ENCODE data around the gene PRAF2.

PRAF2 gene

GRCh38 chrX:49071877-49072711 is 1.7 kb downstream of the PRAF2 start:
- DNase-seq, result peak; percentile 15

GRCh38 chrX:49070988-49071387 is 2.8 kb downstream of the PRAF2 start:
- DNase-seq, result no peak

- DNase-seq, result no peak
Observed at GRCh38 chrX:49069038-49069437, 4.8 kb downstream of the PRAF2 start.

- no peak for DNase-seq
Observed at GRCh38 chrX:49067285-49068120, 6.3 kb downstream of the PRAF2 start.

GRCh38 chrX:49066690-49067089 is 7.1 kb downstream of the PRAF2 start:
- no peak for DNase-seq

GRCh38 chrX:49066278-49066677 is 7.5 kb downstream of the PRAF2 start:
- no peak for DNase-seq

- DNase-seq, result no peak
Observed at GRCh38 chrX:49064735-49065134, 9.1 kb downstream of the PRAF2 start.

GRCh38 chrX:49064303-49064702 is 9.5 kb downstream of the PRAF2 start:
- no peak for DNase-seq

GRCh38 chrX:49063715-49064114 is 10.1 kb downstream of the PRAF2 start:
- no peak for DNase-seq

DNA sequence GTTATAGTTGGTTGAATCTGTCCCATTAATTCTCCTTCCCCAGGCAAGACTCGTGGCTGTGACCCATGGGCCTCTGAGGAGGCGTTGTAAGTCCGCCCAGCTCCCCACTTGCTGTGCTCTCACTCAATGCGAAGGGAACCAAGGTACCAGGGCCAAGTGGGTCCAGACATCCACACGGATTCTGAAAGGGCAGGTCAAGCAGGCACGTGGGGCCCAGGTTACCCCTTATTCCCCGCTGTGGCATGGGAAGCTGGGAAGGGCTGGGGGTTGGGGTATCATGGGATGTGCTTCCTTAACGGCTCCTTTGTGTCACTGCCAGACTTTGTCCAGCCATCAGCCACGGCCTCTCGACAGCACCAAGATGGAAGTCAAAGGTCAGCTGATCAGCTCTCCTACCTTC is 11.9 kb downstream of the PRAF2 start:
- no peak for DNase-seq

- no peak for DNase-seq
Observed at GRCh38 chrX:49061490-49061889, 12.3 kb downstream of the PRAF2 start.

DNA sequence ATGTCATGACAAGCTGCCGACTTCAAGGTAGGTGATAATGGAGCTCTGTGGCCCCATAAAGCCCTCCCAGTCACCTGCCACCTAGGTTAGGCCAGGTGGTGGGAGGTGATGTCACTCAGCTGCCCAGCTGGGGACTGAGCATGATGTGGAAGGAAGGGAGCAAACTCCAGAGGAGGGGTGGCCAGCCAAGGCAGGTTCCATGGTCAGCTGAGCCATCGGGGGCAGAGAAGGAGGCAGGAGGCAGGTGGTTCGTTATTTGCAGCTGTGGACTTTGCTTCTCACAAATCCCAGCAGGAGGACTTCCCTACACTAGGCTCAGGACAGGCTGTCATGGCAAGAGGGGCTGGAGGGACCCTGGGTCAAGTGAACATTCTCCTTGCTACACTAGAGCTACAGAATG is 12.9 kb downstream of the PRAF2 start:
- no peak for DNase-seq

- no peak for DNase-seq
Observed at GRCh38 chrX:49059681-49060085, 14.1 kb downstream of the PRAF2 start.

GRCh38 chrX:49059201-49059600 is 14.6 kb downstream of the PRAF2 start:
- no peak for DNase-seq

- DNase-seq, result no peak
Observed at GRCh38 chrX:49058794-49059193, 15.0 kb downstream of the PRAF2 start, which contains the start of gene CCDC120. Gene CCDC120, plus strand, starts transcription at chrX:49058999. Its CDS starts 3,043 bp downstream, at chrX:49062042.

- no peak for DNase-seq
Observed at GRCh38 chrX:49054073-49054762, 19.6 kb downstream of the PRAF2 start.

GRCh38 chrX:49053223-49054072 is 20.4 kb downstream of the PRAF2 start:
- peak; percentile 46 for DNase-seq

- DNase-seq, result no peak
Observed at GRCh38 chrX:49043987-49044281, 29.9 kb downstream of the PRAF2 start.

DNA sequence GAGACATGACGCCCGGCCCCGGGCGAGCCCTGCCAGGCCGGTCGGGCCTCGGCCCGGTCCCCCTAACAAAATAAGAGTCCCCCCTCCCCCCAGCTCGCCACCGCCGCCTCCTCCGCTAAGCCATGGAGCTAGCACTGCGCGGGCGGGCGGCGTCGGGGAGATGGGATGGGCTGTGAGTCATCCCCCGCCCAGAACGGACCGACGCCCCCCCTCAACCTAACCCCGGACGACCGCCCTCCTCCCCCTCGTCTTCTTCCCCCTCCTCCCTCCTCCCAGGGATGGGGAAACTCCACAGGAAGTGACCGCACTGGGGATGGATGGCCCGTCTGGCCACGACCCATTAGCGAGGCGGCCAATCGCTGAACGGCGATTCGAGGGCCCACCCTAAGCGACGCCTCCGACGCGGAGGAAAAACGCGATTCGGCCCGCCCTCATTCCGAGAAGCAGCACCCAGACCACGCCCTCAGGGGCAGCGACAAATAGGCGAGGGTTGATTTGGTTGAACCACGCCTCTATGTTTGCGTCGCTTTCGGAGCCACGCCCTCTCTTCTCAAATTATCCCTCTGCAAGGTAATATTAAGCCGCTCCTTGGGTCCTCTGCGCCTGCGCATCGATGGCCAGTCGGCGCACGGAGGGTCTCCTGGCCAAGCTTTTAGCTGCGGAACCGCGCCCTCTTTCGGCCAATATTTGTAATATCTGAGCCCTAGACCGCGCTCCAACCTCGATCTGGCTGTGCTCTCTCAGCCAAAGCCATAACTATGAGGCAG is 30.4 kb downstream of the PRAF2 start, which contains the start of gene TFE3:
Gene TFE3 (minus strand): TSS at position 138 of the 767 bp plus-strand sequence. CDS start 131 bp downstream, at position 7.
- DNase-seq, result peak; percentile 98

- peak; percentile 10 for DNase-seq
Observed at GRCh38 chrX:49042581-49043219, 31.1 kb downstream of the PRAF2 start.

Data from EL (cell line).